ENCODE results near the gene TMOD4. TPM values are rescaled to one million over a fixed set of nuclear protein-coding genes. Genes with fewer than 3 reads are reported as not detected.

The TMOD4 gene
- total and polyA plus RNA-seq, 10 of the 15 experiments (the other 5 are each of a cell fraction or from before 2014, with no cell fraction given) = 0.30 to 1.2 (median 0.50) TPM; not detected in 1

Other genes starting within 250 kb of the TMOD4 start
Only the 7 nearest of the 22 such genes appear.
- 0.11 and 0.73 TPM in 2 replicates for gene SEMA6C, start 29.4 kb downstream of the TMOD4 start, total RNA-seq (2014; rRNA removed)
- 0.18 and 0.32 TPM in 2 replicates for gene SEMA6C, start 29.4 kb downstream of the TMOD4 start, total RNA-seq (2014; rRNA removed; fragmentation: Illumina TruSeq; extraction: Trizol)
- 1.4 and 1.6 TPM in 2 replicates for gene SEMA6C, start 29.4 kb downstream of the TMOD4 start, total RNA-seq (2021)
- 0.07 and 0.18 TPM in 2 replicates for gene SEMA6C, start 29.4 kb downstream of the TMOD4 start, polyA plus RNA-seq (2011; rRNA removed)
- gene SEMA6C, start 29.4 kb downstream of the TMOD4 start, polyA plus RNA-seq (2014; fragmentation: Illumina TruSeq; extraction: Trizol) = 0.10 and 0.29 TPM in 2 replicates
- gene SEMA6C, start 29.4 kb downstream of the TMOD4 start, polyA plus RNA-seq (2014; fragmentation: Nextera tagmentation; extraction: Ambion mirVana) = under 1 TPM in 1 of 2 experiments, not detected in 1; 0.22 TPM
- gene SEMA6C, start 29.4 kb downstream of the TMOD4 start, polyA plus RNA-seq (2014; rRNA removed) = 1.1 and 2.2 TPM in 2 replicates
- under 1 TPM; 0.13 to 0.34 TPM for gene SEMA6C, start 29.4 kb downstream of the TMOD4 start, polyA plus RNA-seq (2016; fragmentation: Nextera tagmentation; extraction: Ambion mirVana)
- gene TNFAIP8L2, start 19.3 kb downstream of the TMOD4 start, total RNA-seq (2014; rRNA removed) = 13.6 and 14.4 TPM in 2 replicates
- 9.0 and 10.0 TPM in 2 replicates for gene TNFAIP8L2, start 19.3 kb downstream of the TMOD4 start, total RNA-seq (2014; rRNA removed; fragmentation: Illumina TruSeq; extraction: Trizol)
- 5.4 and 6.2 TPM in 2 replicates for gene TNFAIP8L2, start 19.3 kb downstream of the TMOD4 start, total RNA-seq (2021)
- gene TNFAIP8L2, start 19.3 kb downstream of the TMOD4 start, polyA plus RNA-seq (2011; rRNA removed) = 12.9 and 16.7 TPM in 2 replicates
- 7.4 and 7.7 TPM in 2 replicates for gene TNFAIP8L2, start 19.3 kb downstream of the TMOD4 start, polyA plus RNA-seq (2014; fragmentation: Illumina TruSeq; extraction: Trizol)
- gene TNFAIP8L2, start 19.3 kb downstream of the TMOD4 start, polyA plus RNA-seq (2014; fragmentation: Nextera tagmentation; extraction: Ambion mirVana) = 10 to 100 TPM; 23.9 to 26.3 TPM
- gene TNFAIP8L2, start 19.3 kb downstream of the TMOD4 start, polyA plus RNA-seq (2014; rRNA removed) = 12.1 and 14.8 TPM in 2 replicates
- 10 to 100 TPM; 12.0 to 15.7 TPM for gene TNFAIP8L2, start 19.3 kb downstream of the TMOD4 start, polyA plus RNA-seq (2016; fragmentation: Nextera tagmentation; extraction: Ambion mirVana)
- 10.4 and 12.8 TPM in 2 replicates for gene LYSMD1, start 10.1 kb downstream of the TMOD4 start, total RNA-seq (2014; rRNA removed)
- 8.2 and 9.6 TPM in 2 replicates for gene LYSMD1, start 10.1 kb downstream of the TMOD4 start, total RNA-seq (2014; rRNA removed; fragmentation: Illumina TruSeq; extraction: Trizol)
- gene LYSMD1, start 10.1 kb downstream of the TMOD4 start, total RNA-seq (2021) = 7.8 and 8.0 TPM in 2 replicates
- 5.1 and 6.1 TPM in 2 replicates for gene LYSMD1, start 10.1 kb downstream of the TMOD4 start, polyA plus RNA-seq (2011; rRNA removed)
- gene LYSMD1, start 10.1 kb downstream of the TMOD4 start, polyA plus RNA-seq (2014; fragmentation: Illumina TruSeq; extraction: Trizol) = 9.2 and 10.1 TPM in 2 replicates
- 1 to 10 TPM in 1 of 2 experiments, under 1 TPM in 1; 0.80 to 1.9 TPM for gene LYSMD1, start 10.1 kb downstream of the TMOD4 start, polyA plus RNA-seq (2014; fragmentation: Nextera tagmentation; extraction: Ambion mirVana)
- gene LYSMD1, start 10.1 kb downstream of the TMOD4 start, polyA plus RNA-seq (2014; rRNA removed) = 7.5 and 9.2 TPM in 2 replicates
- 1 to 10 TPM; 1.9 to 3.5 TPM for gene LYSMD1, start 10.1 kb downstream of the TMOD4 start, polyA plus RNA-seq (2016; fragmentation: Nextera tagmentation; extraction: Ambion mirVana)
- 70.8 and 80.8 TPM in 2 replicates for gene SCNM1, start 9.8 kb downstream of the TMOD4 start, total RNA-seq (2014; rRNA removed)
- 55.3 and 66.5 TPM in 2 replicates for gene SCNM1, start 9.8 kb downstream of the TMOD4 start, total RNA-seq (2014; rRNA removed; fragmentation: Illumina TruSeq; extraction: Trizol)
- gene SCNM1, start 9.8 kb downstream of the TMOD4 start, total RNA-seq (2021) = 47.6 and 51.0 TPM in 2 replicates
- 19.7 and 25.8 TPM in 2 replicates for gene SCNM1, start 9.8 kb downstream of the TMOD4 start, polyA plus RNA-seq (2011; rRNA removed)
- 55.5 and 89.7 TPM in 2 replicates for gene SCNM1, start 9.8 kb downstream of the TMOD4 start, polyA plus RNA-seq (2014; fragmentation: Illumina TruSeq; extraction: Trizol)
- 100 to 1,000 TPM; 191 to 207 TPM for gene SCNM1, start 9.8 kb downstream of the TMOD4 start, polyA plus RNA-seq (2014; fragmentation: Nextera tagmentation; extraction: Ambion mirVana)
- 43.0 and 45.1 TPM in 2 replicates for gene SCNM1, start 9.8 kb downstream of the TMOD4 start, polyA plus RNA-seq (2014; rRNA removed)
- gene SCNM1, start 9.8 kb downstream of the TMOD4 start, polyA plus RNA-seq (2016; fragmentation: Nextera tagmentation; extraction: Ambion mirVana) = 10 to 100 TPM; 83.0 to 87.4 TPM
- gene VPS72, start 14.2 kb upstream of the TMOD4 start, total RNA-seq (2014; rRNA removed) = 52.5 and 53.7 TPM in 2 replicates
- gene VPS72, start 14.2 kb upstream of the TMOD4 start, total RNA-seq (2014; rRNA removed; fragmentation: Illumina TruSeq; extraction: Trizol) = 40.6 and 47.5 TPM in 2 replicates
- gene VPS72, start 14.2 kb upstream of the TMOD4 start, total RNA-seq (2021) = 56.5 and 58.4 TPM in 2 replicates
- 73.7 and 96.0 TPM in 2 replicates for gene VPS72, start 14.2 kb upstream of the TMOD4 start, polyA plus RNA-seq (2011; rRNA removed)
- gene VPS72, start 14.2 kb upstream of the TMOD4 start, polyA plus RNA-seq (2014; fragmentation: Illumina TruSeq; extraction: Trizol) = 77.8 and 85.4 TPM in 2 replicates
- gene VPS72, start 14.2 kb upstream of the TMOD4 start, polyA plus RNA-seq (2014; fragmentation: Nextera tagmentation; extraction: Ambion mirVana) = 1 to 10 TPM; 6.7 to 9.0 TPM
- gene VPS72, start 14.2 kb upstream of the TMOD4 start, polyA plus RNA-seq (2014; rRNA removed) = 56.0 and 57.7 TPM in 2 replicates
- 10 to 100 TPM; 63.7 to 67.5 TPM for gene VPS72, start 14.2 kb upstream of the TMOD4 start, polyA plus RNA-seq (2016; fragmentation: Nextera tagmentation; extraction: Ambion mirVana)
- gene PIP5K1A, start 22.6 kb upstream of the TMOD4 start, total RNA-seq (2014; rRNA removed) = 66.3 and 68.7 TPM in 2 replicates
- gene PIP5K1A, start 22.6 kb upstream of the TMOD4 start, total RNA-seq (2014; rRNA removed; fragmentation: Illumina TruSeq; extraction: Trizol) = 50.2 and 55.8 TPM in 2 replicates
- gene PIP5K1A, start 22.6 kb upstream of the TMOD4 start, total RNA-seq (2021) = 58.1 and 58.4 TPM in 2 replicates
- 81.0 and 114 TPM in 2 replicates for gene PIP5K1A, start 22.6 kb upstream of the TMOD4 start, polyA plus RNA-seq (2011; rRNA removed)
- gene PIP5K1A, start 22.6 kb upstream of the TMOD4 start, polyA plus RNA-seq (2014; fragmentation: Illumina TruSeq; extraction: Trizol) = 75.0 and 96.5 TPM in 2 replicates
- gene PIP5K1A, start 22.6 kb upstream of the TMOD4 start, polyA plus RNA-seq (2014; fragmentation: Nextera tagmentation; extraction: Ambion mirVana) = 1 to 10 TPM; 4.5 to 5.8 TPM
- gene PIP5K1A, start 22.6 kb upstream of the TMOD4 start, polyA plus RNA-seq (2014; rRNA removed) = 50.7 and 52.7 TPM in 2 replicates
- gene PIP5K1A, start 22.6 kb upstream of the TMOD4 start, polyA plus RNA-seq (2016; fragmentation: Nextera tagmentation; extraction: Ambion mirVana) = 10 to 100 TPM; 25.7 to 26.4 TPM
- 167 and 169 TPM in 2 replicates for gene PSMD4, start 78.8 kb upstream of the TMOD4 start, total RNA-seq (2014; rRNA removed)
- gene PSMD4, start 78.8 kb upstream of the TMOD4 start, total RNA-seq (2014; rRNA removed; fragmentation: Illumina TruSeq; extraction: Trizol) = 201 and 209 TPM in 2 replicates
- 179 and 186 TPM in 2 replicates for gene PSMD4, start 78.8 kb upstream of the TMOD4 start, total RNA-seq (2021)
- 221 and 241 TPM in 2 replicates for gene PSMD4, start 78.8 kb upstream of the TMOD4 start, polyA plus RNA-seq (2011; rRNA removed)
- 145 and 174 TPM in 2 replicates for gene PSMD4, start 78.8 kb upstream of the TMOD4 start, polyA plus RNA-seq (2014; fragmentation: Illumina TruSeq; extraction: Trizol)
- gene PSMD4, start 78.8 kb upstream of the TMOD4 start, polyA plus RNA-seq (2014; fragmentation: Nextera tagmentation; extraction: Ambion mirVana) = 100 to 1,000 TPM; 129 to 190 TPM
- 165 and 182 TPM in 2 replicates for gene PSMD4, start 78.8 kb upstream of the TMOD4 start, polyA plus RNA-seq (2014; rRNA removed)
- gene PSMD4, start 78.8 kb upstream of the TMOD4 start, polyA plus RNA-seq (2016; fragmentation: Nextera tagmentation; extraction: Ambion mirVana) = 100 to 1,000 TPM; 264 to 281 TPM

Measured in GM12878 (cell line).